HEK293 (cell line): ENCODE data around the gene CNPY4.

Source experiments
- HIC1 ChIP-seq: fragments of 450-650 bp; formaldehyde crosslinking; IDR thresholded peaks from 2 replicates; pipeline ENCODE4 v1.5.1; 2016; ENCODE audit warnings: missing biosample characterization, missing genetic modification characterization
- KLF9 ChIP-seq: fragments of 450-650 bp; formaldehyde crosslinking; IDR thresholded peaks from 2 replicates; pipeline ENCODE4 v1.5.1; 2016; ENCODE audit warnings: missing biosample characterization, missing genetic modification characterization, low read depth
- MEIS1 ChIP-seq: sonication (generic); formaldehyde crosslinking; IDR thresholded peaks from 2 replicates; pipeline ENCODE4 v1.8.1; 2022; ENCODE audit warnings: missing genetic modification reagents, mild to moderate bottlenecking, borderline replicate concordance
- SP3 ChIP-seq: fragments of 450-650 bp; formaldehyde crosslinking; IDR thresholded peaks from 2 replicates; pipeline ENCODE4 v1.5.1; 2016; ENCODE audit warnings: missing biosample characterization, missing genetic modification characterization
- SP7 ChIP-seq: fragments of 450-650 bp; formaldehyde crosslinking; IDR thresholded peaks from 2 replicates; pipeline ENCODE4 v1.5.1; 2016; ENCODE audit warnings: missing biosample characterization, missing genetic modification characterization
- TSHZ1 ChIP-seq: fragments of 450-650 bp; formaldehyde crosslinking; IDR thresholded peaks from 2 replicates; pipeline ENCODE4 v1.5.1; 2016; ENCODE audit warnings: missing biosample characterization, missing genetic modification characterization, borderline replicate concordance
- WT1 ChIP-seq: fragments of 450-650 bp; formaldehyde crosslinking; IDR thresholded peaks from 2 replicates; pipeline ENCODE4 v1.5.1; 2016; ENCODE audit warnings: missing biosample characterization, missing genetic modification characterization
- ZFP69B ChIP-seq: fragments of 450-650 bp; formaldehyde crosslinking; IDR thresholded peaks from 2 replicates; pipeline ENCODE4 v1.5.1; 2016; ENCODE audit warnings: missing biosample characterization, missing genetic modification characterization
- ZNF23 ChIP-seq: fragments of 450-650 bp; formaldehyde crosslinking; IDR thresholded peaks from 2 replicates; pipeline ENCODE4 v1.5.1; 2016; ENCODE audit warnings: missing biosample characterization, missing genetic modification characterization, borderline replicate concordance
- ZNF362 ChIP-seq: fragments of 450-650 bp; formaldehyde crosslinking; IDR thresholded peaks from 2 replicates; pipeline ENCODE4 v1.5.1; 2016; ENCODE audit warnings: missing biosample characterization, missing genetic modification characterization
- ZNF398 ChIP-seq: fragments of 450-650 bp; formaldehyde crosslinking; IDR thresholded peaks from 2 replicates; pipeline ENCODE4 v1.5.1; 2017; ENCODE audit warnings: missing biosample characterization, missing genetic modification characterization
- ZNF426 ChIP-seq: fragments of 450-650 bp; formaldehyde crosslinking; IDR thresholded peaks from 2 replicates; pipeline ENCODE4 v1.5.1; 2017; ENCODE audit warnings: missing biosample characterization, missing genetic modification characterization, mild to moderate bottlenecking, inconsistent platforms, moderate library complexity
- ZNF692 ChIP-seq: fragments of 450-650 bp; formaldehyde crosslinking; IDR thresholded peaks from 2 replicates; pipeline ENCODE4 v1.5.1; 2016; ENCODE audit warnings: missing biosample characterization, missing genetic modification characterization
- ZNF777 ChIP-seq: fragments of 450-650 bp; formaldehyde crosslinking; IDR thresholded peaks from 2 replicates; pipeline ENCODE4 v1.5.1; 2017; ENCODE audit warnings: missing biosample characterization, missing genetic modification characterization, borderline replicate concordance
- TF ChIP-seq, protein P1 (sequence below): fragments of 450-650 bp; formaldehyde crosslinking; IDR thresholded peaks from 2 replicates; pipeline ENCODE4 v1.5.1; 2016; ENCODE audit warnings: missing biosample characterization, missing genetic modification characterization
- TF ChIP-seq, protein P2 (sequence below): fragments of 450-650 bp; formaldehyde crosslinking; IDR thresholded peaks from 2 replicates; pipeline ENCODE4 v1.5.1; 2016; ENCODE audit warnings: missing biosample characterization, missing genetic modification characterization

Gene CNPY4

DNA sequence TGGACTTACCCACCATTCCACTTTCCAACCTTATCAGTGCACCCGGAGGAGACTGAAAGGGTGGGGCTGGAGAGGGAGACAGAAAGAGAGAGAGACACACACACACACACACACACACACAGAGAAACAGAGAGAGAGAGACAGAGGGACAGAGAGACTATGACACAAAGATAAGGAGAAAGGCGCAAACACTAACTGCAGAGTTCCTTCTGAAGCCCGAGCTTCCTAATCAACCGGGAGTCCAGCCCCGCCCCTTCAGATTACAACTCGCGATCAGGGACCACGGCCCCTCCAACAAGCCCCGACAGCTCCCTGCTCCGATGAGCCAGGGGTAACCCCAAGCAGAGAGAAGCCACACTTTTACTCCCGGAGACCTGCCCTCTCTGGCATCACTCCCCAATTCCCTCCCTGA is 48.5 kb downstream of the CNPY4 start (continued):
- no peak for TF ChIP-seq HIC1 (tag by site-specific recombination)
- peak; percentile 93; the same call in 1 of the 2 replicates for TF ChIP-seq ZNF777 (tag by site-specific recombination)
- peak; percentile 64; the same call in 1 of the 2 replicates for TF ChIP-seq TSHZ1 (tag by site-specific recombination)
- peak; percentile 50 for TF ChIP-seq KLF9 (tag by site-specific recombination)
- TF ChIP-seq ZNF398 = peak; percentile 94
- TF ChIP-seq ZNF426 (tag by site-specific recombination) = no peak
- 0 out of 2 replicates have a peak, but pooled peaks have one; percentile 47 for TF ChIP-seq ZFP69B (tag by site-specific recombination)
- TF ChIP-seq ZNF23 (tag by site-specific recombination) = no peak
- TF ChIP-seq MEIS1 = no peak
- TF ChIP-seq, protein P1, sequence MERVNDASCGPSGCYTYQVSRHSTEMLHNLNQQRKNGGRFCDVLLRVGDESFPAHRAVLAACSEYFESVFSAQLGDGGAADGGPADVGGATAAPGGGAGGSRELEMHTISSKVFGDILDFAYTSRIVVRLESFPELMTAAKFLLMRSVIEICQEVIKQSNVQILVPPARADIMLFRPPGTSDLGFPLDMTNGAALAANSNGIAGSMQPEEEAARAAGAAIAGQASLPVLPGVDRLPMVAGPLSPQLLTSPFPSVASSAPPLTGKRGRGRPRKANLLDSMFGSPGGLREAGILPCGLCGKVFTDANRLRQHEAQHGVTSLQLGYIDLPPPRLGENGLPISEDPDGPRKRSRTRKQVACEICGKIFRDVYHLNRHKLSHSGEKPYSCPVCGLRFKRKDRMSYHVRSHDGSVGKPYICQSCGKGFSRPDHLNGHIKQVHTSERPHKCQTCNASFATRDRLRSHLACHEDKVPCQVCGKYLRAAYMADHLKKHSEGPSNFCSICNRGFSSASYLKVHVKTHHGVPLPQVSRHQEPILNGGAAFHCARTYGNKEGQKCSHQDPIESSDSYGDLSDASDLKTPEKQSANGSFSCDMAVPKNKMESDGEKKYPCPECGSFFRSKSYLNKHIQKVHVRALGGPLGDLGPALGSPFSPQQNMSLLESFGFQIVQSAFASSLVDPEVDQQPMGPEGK (tag by site-specific recombination) = peak; percentile 41; the same call in 1 of the 2 replicates
- TF ChIP-seq ZNF692 (tag by site-specific recombination) = 0 out of 2 replicates have a peak, but pooled peaks have one; percentile 62
- no peak for TF ChIP-seq WT1 (tag by site-specific recombination)
- TF ChIP-seq ZNF362 (tag by site-specific recombination) = no peak
- TF ChIP-seq, protein P2, sequence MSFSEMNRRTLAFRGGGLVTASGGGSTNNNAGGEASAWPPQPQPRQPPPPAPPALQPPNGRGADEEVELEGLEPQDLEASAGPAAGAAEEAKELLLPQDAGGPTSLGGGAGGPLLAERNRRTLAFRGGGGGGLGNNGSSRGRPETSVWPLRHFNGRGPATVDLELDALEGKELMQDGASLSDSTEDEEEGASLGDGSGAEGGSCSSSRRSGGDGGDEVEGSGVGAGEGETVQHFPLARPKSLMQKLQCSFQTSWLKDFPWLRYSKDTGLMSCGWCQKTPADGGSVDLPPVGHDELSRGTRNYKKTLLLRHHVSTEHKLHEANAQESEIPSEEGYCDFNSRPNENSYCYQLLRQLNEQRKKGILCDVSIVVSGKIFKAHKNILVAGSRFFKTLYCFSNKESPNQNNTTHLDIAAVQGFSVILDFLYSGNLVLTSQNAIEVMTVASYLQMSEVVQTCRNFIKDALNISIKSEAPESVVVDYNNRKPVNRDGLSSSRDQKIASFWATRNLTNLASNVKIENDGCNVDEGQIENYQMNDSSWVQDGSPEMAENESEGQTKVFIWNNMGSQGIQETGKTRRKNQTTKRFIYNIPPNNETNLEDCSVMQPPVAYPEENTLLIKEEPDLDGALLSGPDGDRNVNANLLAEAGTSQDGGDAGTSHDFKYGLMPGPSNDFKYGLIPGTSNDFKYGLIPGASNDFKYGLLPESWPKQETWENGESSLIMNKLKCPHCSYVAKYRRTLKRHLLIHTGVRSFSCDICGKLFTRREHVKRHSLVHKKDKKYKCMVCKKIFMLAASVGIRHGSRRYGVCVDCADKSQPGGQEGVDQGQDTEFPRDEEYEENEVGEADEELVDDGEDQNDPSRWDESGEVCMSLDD = peak; percentile 37; the same call in 1 of the 2 replicates
- TF ChIP-seq SP3 (tag by site-specific recombination) = peak; percentile 14; the same call in 1 of the 2 replicates
- TF ChIP-seq SP7 (tag by site-specific recombination) = peak; percentile 77
